Eye (tissue), 1 donor: Measurements from ENCODE around the gene DFFB.
A peak's percentile ranks its signal among the peaks of the same experiment; 100 is the strongest.
"Not testable (repeated sequence)": the region's sequence is repeated elsewhere in the genome, so short reads cannot be mapped to it uniquely, and the experiment has no call there.

Source experiments
- DNase-seq: peaks from one replicate; pipeline ENCODE4 v3.0.0-alpha.2; 2015

DFFB gene, protein sequence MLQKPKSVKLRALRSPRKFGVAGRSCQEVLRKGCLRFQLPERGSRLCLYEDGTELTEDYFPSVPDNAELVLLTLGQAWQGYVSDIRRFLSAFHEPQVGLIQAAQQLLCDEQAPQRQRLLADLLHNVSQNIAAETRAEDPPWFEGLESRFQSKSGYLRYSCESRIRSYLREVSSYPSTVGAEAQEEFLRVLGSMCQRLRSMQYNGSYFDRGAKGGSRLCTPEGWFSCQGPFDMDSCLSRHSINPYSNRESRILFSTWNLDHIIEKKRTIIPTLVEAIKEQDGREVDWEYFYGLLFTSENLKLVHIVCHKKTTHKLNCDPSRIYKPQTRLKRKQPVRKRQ

DNA sequence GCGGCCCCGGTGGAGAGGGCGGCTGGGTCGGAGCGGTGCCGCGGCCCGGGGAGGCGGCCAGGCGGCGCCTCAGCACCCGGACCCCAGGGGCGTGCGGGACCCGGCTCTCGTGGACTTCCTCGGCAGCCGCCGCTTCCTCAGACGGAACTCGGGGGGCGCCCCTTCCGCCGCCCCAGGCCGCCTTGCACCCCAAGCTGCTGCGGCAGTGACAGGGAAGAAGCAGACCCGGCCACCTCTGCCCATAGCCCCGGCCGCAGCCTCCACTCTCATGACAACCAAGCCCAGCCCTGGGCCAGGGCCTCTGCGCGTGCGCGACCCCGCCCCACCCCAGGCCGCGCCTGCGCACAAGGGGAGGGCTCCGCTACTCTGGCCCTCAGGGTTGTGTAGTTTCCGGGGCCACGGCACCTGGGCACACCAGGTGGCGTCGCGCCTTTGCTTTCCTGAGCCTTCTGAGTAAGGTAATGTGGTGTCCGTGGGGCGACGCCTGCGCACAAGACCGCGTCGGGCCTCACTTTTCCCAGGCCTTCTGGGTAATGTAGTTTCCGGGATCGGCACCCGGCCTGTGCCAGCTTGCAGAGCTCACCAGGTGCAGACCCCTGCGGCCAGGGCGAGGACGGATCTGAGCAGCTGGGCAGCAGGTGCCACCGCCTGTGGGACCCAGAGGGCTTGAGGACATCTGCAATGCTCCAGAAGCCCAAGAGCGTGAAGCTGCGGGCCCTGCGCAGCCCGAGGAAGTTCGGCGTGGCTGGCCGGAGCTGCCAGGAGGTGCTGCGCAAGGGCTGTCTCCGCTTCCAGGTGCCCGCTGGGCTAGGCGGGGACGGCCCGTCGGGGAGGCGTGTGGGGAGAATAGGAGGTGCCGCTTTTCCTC lies at the start of gene DFFB, which contains the start of gene CEP104:
TSS of gene DFFB (plus strand) at position 554 of the 868 bp plus-strand sequence. CDS start at position 682, 128 bp downstream.
TSS of gene CEP104 (minus strand) at position 289 of the 868 bp plus-strand sequence. CDS start 4,804 bp downstream, outside the sequence.
- DNase-seq = peak; percentile 96

DNA sequence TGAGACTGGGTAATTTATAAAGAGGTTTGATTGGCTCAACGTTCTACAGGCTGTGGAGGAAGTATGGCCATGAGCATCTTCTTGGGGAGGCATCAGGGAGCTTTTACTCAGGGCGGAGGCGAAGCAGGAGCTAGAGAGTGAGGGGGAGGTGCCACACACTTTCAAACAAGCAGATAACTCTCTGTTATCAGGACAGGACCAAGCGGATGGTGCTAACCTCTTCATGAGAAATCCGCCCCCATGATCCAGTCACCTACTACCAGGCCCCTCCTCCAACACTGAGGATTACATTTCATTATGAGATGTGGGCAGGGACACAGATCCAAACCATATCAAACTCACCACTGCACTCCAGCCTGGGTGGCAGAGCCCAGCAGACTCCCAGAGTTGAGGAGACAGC lies 49.5 kb upstream of the DFFB start:
- DNase-seq = no peak

DNA sequence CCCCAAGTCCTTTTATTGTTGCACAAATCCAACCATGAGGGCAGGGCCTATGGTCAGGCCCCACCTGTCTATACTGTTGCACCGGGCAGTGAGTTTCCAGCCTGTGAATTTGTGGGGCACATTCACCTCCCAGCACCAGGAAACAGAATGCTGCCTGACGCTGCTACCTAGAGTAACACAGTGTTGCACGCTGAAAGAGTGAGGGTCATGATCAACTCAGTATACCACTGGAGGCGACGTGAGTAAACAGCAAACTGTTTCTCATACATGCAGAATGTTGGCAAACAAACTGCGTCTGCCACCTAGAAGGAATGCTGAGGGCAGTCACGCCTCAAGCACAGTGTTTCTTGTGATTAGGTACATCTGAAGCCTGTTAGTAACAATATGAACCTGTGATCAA lies 47.6 kb upstream of the DFFB start:
- no peak for DNase-seq

DNA sequence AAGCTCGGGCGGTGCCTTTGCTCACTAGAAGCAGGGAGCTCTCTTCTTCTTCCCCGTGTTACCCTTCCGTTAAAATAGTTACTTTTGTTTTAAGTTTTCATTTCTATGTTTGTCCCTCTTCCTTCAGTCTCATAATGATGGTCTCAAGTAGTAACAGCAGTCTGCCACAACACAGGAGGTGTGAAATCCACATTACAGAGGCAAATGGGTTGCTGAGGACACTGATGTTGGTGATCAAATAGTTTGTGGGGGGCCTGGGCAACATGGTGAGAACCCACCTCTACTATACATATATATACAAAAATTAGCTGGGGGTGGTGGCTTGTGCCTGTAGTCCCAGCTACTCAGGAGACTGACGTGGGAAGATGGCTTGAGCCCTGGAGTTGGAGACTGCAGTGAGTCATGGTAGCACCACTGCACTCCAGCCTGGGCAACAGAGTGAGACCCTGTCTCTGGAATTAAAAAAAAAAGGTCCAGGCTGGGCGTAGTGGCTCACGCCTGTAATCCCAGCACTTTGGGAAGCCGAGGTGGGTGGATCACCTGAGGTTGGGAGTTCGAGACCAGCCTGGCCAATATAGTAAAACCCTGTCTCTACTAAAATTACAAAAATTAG lies 47.0 kb upstream of the DFFB start:
- not testable (repeated sequence) for DNase-seq

DNA sequence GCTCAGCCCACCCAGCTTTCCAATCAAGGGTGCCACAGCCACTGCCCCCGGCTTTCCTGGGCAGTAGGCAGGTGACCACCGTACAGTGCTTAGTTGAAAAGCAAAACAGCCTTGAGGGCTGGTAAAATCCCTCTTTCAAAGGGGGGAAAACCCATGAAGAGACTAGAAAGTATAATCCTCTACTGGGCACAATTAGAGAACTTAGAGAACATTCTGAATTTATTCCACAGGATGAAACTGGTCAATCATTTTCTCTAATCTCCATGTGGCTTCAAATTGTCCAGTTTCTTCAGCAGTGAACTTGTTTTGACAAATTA lies 45.7 kb upstream of the DFFB start:
- DNase-seq = no peak

DNA sequence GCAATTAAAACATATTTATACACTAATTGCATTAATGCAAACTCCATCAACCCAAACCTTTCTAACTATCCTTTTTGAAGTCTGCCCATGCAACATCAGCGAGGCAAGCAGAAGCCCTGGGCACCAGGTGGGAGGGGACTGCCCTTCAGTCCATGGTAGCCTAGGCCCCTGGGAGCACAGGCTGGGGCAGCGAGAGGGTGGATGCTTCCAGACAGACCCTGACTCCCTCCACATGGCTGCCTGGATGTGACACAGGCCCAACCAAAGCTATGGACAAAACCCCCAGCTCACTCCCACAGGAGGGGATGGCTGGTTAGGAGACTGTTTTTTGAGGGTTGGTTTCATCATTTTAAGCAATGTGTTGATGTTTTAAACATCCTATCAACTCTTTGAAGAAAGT lies 43.2 kb upstream of the DFFB start:
- no peak for DNase-seq

DNA sequence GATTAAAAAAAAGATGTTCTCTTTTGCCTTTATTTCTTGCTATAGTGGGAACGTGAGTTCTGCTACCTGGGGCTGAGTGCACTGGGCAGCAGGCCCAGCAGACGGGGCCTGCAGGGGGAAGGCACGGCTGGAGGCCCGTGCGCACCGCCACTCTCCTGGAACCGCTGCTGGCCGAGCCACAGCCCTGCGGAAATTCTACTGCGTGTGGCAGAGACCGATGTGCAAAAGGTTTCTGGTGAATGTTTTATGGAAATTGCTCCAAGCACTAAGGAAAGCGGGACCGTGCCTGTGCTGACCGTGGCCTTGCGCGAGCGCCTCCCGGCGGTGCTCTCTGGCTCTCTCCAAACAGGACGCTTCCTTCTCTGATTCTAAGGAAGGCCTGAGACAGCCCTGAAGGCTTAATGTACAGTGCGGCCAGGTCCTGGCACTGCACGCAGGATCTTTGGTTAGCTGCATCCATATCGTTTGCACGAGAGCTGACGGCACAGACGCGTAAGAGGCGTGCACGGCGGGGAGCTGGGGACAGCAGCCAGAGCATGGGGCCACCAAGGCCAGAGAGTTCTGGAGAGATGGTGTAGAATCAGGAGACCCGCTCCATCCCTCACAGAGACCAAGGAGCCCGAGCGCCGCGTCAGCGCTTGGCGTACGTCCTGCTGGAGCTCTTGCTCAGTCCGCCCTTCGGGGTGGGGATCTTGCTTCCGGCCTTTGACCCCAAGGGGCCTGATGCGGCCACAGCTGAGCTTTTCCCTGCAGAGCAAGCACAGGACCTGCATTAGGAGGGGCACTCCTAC lies 42.3 kb upstream of the DFFB start:
- DNase-seq = no peak

DNA sequence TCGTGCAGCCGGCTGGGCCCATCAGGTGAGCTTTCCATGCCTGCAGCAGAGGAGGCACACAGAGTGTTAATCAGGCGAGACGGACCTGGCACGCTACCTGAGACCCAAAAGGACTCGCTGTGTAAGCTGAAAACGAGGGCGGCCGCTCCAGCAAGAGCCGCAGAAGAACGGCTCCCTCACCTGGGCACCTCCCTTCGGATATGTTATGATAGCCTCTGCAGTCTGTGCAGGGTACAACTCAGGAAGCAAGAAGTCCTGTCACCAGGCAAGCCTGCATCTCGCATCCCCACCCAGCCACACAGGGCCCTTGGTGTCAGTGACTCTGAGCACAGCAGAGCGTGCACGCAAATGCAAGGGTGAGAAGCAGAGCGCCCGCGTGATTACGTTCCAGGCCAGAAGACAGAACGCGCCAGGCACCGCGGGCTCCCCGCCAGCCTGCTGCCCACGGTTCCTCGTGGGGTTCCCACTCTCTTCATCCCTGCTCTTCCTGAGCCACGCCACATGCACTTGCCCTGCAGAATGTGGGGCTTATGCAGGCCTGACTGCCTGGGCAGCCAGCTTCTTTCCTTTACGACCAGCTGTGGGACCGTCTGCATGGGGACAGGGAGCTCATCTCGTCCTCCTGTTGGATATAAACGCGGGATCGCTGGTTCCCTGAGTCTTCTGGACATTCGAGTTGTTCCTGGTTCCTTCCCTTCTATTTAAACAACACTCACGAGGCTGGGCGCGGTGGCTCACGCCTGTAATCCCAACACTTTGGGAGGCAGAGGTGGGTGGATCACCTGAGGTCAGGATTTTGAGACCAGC lies 40.7 kb upstream of the DFFB start:
- DNase-seq = no peak

DNA sequence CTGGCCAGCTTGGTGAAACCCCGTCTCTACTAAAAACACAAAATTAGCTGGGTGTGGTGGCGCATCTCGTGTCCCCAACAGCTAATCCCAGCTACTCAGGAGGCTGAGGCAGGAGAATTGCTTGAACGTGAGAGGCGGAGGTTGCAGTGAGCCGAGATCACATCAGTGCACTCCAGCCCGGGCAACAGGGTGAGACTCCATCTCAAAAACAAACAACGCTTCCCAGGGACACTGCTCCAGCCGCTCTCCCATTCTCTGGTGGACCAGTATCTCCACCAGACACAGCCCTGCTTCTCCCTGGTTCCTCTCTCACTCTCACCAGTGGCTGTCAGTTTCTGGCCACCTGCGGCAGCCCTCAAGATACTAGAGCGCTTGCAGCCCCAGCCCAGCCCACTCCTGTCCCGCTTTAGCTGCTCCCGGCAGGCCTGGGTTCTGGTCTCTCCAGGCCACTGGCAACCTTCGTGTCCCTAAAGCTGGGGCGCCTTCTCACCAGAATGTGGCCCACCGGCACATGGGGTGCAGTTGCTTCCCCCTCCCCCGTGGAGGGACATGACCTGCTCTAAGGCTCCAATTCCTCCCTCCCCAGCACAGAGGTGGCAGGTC lies 40.0 kb upstream of the DFFB start:
- no peak for DNase-seq

DNA sequence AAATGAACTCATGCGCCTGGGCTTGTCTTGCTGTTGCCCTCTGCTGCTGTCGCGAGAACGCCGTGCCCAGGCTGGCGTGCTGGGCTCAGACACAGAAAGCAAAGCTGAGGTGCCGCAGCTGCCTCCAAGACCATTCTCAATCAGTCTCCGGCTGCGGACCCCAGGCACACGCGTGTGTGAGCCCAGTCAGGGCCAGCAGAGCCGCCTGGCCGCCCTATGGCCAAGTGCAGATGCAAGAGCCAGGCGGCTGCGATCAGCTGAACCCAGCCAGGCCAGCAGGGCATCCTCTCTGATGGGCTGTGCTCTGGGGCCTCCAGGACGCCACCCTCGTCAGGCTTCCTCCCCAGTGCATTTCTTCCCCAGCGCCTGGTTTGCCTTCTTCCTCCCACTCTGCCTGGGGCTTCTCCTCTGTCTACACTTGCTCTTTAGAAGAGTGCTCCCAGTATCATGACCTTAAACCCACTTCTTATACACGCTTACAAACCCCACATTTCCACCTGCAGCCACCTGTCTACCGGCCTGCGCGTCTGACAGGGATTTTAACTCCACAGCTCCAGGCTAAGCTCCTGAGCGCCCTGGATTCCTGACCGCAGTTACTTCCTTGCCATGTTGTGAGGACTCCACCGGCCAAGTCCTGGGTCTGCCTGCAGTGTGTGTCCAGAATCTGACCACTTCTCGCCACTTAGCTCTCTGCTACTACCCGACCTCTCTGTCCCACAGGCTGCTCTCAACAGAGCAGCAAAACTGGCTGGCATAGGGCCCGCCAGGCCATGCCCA lies 39.3 kb upstream of the DFFB start:
- no peak for DNase-seq

DNA sequence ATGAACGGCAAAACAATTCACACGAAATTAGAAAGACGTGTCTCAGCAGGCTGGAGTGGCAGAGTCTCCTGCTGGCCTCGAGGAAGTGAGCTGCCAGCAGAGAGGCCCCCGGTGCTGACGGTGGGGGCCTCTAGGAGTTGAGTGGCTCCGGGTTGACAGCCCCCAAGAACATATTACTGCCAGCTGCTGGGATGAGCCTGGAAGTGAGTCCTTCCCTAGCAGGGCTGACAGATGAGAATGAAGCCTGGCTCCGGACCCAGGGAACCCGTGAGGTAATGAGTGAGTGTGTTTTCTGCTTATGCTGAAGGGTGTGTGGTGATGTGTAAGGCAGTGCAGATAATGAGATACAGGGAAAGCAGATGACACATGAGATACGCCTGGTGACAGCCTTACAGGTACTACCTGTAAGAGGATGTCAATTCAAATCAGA lies 37.5 kb upstream of the DFFB start:
- DNase-seq = peak; percentile 66

DNA sequence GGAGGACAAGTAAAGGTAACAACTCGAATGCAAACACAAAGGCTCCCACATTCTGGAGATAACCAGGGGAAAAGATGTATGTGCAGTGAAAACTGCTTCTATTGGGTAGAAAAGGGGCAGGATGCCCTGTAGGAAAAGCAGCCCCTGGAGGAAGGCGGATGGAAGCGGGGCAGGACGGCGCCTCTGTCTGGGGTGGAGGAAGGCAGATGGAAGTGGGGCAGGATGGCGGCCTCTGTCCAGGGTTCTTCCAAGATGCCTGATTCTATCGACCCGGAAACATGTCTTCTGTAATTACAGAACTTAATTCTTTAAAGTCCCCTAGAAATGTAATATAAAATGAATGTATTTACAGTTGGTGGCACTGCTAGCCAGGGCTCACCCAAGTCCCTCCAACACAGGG lies 37.0 kb upstream of the DFFB start:
- DNase-seq = no peak

DNA sequence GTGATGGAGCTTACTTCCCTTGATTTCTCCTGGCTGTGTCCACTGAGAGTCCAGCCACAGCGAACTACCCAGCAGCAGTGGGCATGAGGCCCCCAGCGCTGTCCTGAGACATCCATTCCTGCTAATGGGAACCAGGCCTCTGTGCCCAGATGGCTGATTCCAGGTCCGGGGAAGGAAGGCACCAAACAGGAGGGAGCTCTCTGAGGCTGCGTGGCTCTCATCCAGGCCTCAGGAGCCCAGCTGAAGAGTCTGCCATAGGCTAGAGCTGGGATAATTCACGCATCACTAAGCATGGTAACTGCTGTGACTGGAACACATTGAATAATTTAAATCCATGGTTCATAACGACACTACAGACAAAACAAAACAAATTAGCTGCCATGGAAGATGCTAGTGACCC lies 36.3 kb upstream of the DFFB start:
- DNase-seq = peak; percentile 94

DNA sequence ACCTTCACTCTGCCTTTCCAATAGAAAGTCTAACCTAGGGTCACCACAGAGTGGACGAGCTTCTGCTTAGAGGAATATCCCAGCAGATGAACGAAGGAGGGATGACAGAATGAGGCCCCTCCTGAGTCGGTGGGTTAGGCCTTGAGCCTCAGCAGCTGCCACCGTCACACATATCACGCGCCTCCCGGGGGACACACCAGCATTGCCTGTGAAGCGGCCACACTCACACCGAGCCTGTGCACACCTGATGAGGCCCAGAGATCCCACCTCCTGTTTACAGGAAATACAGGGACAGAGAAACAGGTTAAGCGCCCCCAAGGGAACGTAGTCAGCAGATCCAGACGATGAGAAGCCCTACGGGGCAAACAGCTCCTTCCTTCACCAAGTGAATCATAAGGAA lies 35.8 kb upstream of the DFFB start:
- peak; percentile 88 for DNase-seq

DNA sequence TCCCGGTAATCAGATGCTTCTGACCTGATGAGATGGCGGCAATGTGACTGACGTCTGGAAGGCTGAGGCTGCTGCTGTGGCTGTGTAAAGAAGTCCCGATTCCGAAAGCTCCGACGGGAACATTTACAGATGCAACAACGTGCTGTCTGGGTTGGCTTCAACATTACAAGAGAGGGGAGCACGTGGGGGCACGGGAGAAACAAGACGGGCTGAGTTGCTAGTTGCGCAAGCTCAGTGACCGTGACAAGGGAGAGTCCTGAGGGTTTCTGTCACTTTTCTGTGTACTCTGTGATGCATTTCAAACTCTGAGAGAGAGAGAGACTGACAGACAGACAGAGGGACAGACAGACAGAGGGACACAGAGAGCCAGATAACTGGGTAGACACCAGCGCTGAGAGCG lies 35.4 kb upstream of the DFFB start:
- DNase-seq = no peak

DNA sequence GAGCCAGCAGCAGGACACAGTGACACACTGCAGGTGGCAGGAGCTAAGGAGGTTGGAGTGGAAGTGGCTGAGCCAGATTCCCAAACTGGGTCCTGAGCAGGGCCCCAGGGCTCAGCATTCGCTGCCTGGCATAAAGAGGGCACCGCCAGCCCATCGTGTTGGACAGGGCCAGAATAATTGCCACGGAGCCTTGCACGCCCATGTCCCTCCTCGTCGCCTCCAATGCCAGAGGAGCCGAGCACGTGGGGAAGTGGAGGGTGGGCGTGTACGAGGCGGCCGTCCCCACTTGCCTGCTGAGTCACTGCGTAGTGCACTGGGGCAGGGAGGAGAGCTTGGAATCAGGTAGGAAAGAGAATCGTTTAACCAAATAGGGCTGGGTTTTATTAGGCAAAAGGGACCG lies 34.9 kb upstream of the DFFB start:
- no peak for DNase-seq

DNA sequence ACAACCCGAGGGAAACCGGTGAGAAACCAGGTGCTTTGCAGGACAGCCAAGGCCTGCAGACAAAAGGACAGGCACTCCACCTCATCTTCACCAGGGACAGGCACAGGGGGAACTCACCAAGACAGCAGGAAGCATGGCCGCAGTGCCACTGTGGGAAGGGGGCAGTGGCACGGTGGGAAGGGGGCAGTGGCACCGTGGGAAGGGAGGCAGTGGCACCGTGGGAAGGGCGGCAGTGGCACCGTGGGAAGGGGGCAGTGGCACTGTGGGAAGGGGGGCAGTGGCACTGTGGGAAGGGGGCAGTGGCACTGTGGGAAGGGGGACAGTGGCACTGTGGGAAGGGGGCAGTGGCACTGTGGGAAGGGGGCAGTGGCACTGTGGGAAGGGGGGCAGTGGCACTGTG lies 32.6 kb upstream of the DFFB start:
- no peak for DNase-seq

DNA sequence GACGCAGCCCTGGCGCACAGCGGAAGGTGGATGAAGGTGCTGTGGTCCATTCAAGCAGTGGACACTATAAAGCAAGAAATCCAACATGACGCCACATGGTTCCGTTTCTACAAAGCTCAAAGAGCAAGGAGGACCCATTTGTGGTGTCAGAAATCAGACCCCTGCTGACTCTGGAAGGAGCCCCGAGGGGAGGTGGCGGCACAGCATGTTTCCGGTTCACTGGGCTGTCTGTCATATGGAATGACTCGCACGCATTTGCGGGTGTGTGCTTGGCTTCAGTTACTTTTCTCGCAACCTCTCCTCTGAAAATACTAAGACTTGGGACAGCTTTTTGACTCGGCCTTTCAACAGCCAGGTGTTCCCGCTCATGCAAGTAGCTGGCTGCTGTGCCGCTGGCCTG lies 31.9 kb upstream of the DFFB start:
- peak; percentile 60 for DNase-seq

DNA sequence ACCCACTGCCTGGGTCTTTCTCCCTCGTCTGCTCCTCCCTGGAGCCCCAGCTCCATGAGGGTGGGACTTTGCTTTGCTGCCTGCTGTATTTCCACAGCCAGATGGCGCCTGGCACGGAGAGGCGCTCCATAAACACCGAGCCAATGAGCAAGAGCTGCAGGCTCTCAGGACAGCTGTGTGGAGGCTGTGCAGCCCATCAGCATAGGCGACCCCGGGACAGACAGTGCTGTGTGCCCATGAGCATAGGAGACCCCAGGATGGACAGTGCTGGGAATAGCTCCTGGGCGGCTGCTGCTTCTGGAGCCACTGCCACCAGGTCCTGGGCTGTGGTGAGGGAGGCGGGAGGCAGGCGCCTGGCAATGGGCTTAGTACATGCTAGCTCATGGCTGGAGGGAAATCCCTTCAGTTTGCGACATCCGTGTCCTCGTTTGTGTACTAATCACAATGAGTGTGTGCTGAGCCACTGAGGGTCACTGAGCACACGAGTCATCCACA lies 29.4 kb upstream of the DFFB start:
- peak; percentile 54 for DNase-seq

DNA sequence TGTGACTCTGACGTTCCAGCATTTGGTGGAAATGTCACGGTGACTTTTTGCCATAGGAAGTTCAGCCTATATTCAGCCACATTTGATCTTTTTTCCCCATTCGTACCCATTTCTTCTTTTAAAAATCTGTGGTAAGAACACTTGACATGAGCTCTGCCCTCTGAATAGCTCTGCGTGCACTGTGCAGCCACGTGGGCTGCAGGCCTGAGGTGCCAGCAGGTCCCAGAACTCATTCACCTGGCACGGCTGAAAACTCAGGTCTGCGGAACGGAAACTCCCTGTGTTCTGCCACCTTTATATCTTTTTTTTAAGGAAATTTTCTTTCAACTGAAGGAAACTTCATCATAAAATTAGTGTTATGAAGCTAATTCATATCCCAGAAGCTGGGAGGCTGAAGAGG lies 28.9 kb upstream of the DFFB start:
- DNase-seq = no peak

DNA sequence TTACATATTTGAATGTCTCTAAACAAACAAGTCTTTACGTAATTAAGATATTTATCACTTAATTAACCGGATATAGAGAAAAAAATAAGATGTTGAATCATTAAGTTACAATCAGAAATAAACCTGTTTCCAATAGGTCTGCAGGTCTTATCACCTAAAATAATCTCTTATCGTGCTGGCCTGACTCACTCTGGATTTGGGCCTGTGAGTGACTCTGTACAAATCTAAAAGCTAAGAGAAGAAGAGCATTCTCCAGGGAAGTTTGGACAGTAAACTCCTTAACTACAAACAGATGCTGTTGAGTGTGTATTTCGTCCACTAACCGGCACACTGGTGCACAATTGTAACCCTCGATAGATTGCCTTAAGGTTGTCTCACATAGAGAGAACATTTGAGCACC lies 25.6 kb upstream of the DFFB start:
- no peak for DNase-seq
